PFSK-1 (cell line): ENCODE data around the gene NECAB3.

Experiments
- FOXP2 ChIP-seq: optimal IDR thresholded peaks from 2 replicates; pipeline ENCODE3; 2011; ENCODE audit warnings: borderline replicate concordance, control low read depth, inconsistent platforms; ENCODE audit not compliant: insufficient read depth; ENCODE audit errors: extremely low read length, extremely low read depth
- POLR2AphosphoS5 ChIP-seq: IDR thresholded peaks from 2 replicates; pipeline ENCODE4 v1.6.1; 2012; ENCODE audit warnings: low read depth, mild to moderate bottlenecking, control low read depth, low read length, moderate library complexity
- SIN3A ChIP-seq: IDR thresholded peaks from 2 replicates; pipeline ENCODE4 v1.6.1; 2012; ENCODE audit warnings: mild to moderate bottlenecking, low read length, moderate library complexity, borderline replicate concordance; ENCODE audit not compliant: insufficient read depth
- TF ChIP-seq, protein P1 (sequence below), 2 experiments: IDR thresholded peaks; 2 replicates each; pipeline versions ENCODE4 v1.6.1 to v1.8.0; 2011 to 2012; ENCODE audit warnings: low read depth in 2 of 2, low read length in 2 of 2, control low read depth in 1 of 2, inconsistent platforms in 1 of 2, mild to moderate bottlenecking in 1 of 2, moderate library complexity in 1 of 2; ENCODE audit not compliant: insufficient read depth in 1 of 2

DNA sequence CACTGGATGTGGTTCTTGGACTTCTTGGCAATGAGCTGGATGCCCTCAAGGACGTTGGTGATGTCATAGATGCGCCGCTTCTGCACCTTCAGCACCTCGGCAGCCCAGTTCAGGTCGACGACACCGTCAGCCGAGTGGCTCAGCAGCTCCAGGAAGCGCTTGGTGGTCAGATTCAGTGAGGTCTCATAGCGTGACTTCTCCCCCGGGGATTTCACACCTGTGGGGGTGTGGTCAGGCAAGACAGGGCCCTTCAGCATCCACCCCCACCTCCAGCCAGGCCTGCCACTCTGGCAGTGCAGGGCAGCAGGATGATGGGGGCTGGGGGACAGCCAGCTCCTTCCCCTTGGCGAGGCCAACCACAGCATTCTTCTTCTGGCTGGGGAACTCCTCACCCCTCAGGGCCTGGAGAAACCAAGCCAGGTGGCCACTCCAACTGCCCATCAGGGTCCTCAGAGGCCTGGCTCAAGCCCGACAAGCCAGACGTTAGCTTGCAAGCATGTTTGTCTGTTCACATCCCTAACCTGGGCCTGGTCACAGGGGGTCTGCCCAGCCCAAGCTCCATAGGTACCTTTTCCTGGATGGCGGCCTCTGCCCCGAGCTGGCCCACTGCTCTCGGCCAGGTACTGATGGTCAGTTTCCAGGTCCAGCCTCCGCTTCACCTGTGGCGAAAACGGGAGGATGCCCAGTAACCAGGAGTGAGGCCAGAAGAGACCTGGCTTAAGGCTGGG, 5.7 kb upstream of the NECAB3 start:
- TF ChIP-seq, protein P1, sequence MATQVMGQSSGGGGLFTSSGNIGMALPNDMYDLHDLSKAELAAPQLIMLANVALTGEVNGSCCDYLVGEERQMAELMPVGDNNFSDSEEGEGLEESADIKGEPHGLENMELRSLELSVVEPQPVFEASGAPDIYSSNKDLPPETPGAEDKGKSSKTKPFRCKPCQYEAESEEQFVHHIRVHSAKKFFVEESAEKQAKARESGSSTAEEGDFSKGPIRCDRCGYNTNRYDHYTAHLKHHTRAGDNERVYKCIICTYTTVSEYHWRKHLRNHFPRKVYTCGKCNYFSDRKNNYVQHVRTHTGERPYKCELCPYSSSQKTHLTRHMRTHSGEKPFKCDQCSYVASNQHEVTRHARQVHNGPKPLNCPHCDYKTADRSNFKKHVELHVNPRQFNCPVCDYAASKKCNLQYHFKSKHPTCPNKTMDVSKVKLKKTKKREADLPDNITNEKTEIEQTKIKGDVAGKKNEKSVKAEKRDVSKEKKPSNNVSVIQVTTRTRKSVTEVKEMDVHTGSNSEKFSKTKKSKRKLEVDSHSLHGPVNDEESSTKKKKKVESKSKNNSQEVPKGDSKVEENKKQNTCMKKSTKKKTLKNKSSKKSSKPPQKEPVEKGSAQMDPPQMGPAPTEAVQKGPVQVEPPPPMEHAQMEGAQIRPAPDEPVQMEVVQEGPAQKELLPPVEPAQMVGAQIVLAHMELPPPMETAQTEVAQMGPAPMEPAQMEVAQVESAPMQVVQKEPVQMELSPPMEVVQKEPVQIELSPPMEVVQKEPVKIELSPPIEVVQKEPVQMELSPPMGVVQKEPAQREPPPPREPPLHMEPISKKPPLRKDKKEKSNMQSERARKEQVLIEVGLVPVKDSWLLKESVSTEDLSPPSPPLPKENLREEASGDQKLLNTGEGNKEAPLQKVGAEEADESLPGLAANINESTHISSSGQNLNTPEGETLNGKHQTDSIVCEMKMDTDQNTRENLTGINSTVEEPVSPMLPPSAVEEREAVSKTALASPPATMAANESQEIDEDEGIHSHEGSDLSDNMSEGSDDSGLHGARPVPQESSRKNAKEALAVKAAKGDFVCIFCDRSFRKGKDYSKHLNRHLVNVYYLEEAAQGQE (IDR thresholded peaks at IDR 0.05; ENCODE audit: insufficient read depth in 1 of 2, low read depth in 2 of 2, low read length in 2 of 2) = no peak
- TF ChIP-seq POLR2AphosphoS5 = no peak
- no peak for TF ChIP-seq FOXP2
- no peak for TF ChIP-seq SIN3A
